ENCODE data around the gene UGT1A6.

UGT1A6 gene

GRCh38 chr2:233768076-233768475, 75.4 kb downstream of the UGT1A6 start:
- H3K27me3 ChIP-seq (ENCODE audit: insufficient read depth, low read length): no peaks in the 10 kb centered on the region
- H3K4me2 ChIP-seq (ENCODE audit: low read length): no peak overlapping the region
- H4K20me1 ChIP-seq (ENCODE audit: insufficient read depth, low read length): no peaks in the 10 kb centered on the region
- H2AFZ ChIP-seq (ENCODE audit: low read length): no peak overlapping the region
- no peak overlapping the region for H3K27ac ChIP-seq (ENCODE audit: low read depth, low read length, poor library complexity, severe bottlenecking)
- H3K4me1 ChIP-seq (ENCODE audit: insufficient read depth, low read length, severe bottlenecking): no peaks in the 10 kb centered on the region
- H3K79me2 ChIP-seq (ENCODE audit: insufficient read depth, low read length): no peaks in the 10 kb centered on the region
- no peaks in the 10 kb centered on the region for H3F3A ChIP-seq (ENCODE audit: insufficient read depth, low read length)
- H3K9me3 ChIP-seq (ENCODE audit: low read length): no peaks in the 10 kb centered on the region
- H3K9me2 ChIP-seq (ENCODE audit: low read depth, low read length): no peaks in the 10 kb centered on the region
- TF ChIP-seq EZH2 (IDR thresholded peaks at IDR 0.05; ENCODE audit: borderline replicate concordance, low read length): no peak
- TF ChIP-seq CTCF (IDR thresholded peaks at IDR 0.05; ENCODE audit: low read length): no peak
- no peak overlapping the region for H3K4me3 ChIP-seq (ENCODE audit: low read depth, low read length, poor library complexity, severe bottlenecking)
- no peak overlapping the region for H3K9ac ChIP-seq (ENCODE audit: low read length)
- no peaks in the 10 kb centered on the region for H3K36me3 ChIP-seq (ENCODE audit: insufficient read depth, low read length)

- H3K27ac ChIP-seq (ENCODE audit: low read depth, low read length, poor library complexity, severe bottlenecking): no peak overlapping the region
- H3K9me3 ChIP-seq (ENCODE audit: low read length): no peaks in the 10 kb centered on the region
- H3K27me3 ChIP-seq (ENCODE audit: insufficient read depth, low read length): no peaks in the 10 kb centered on the region; the same call in 1 of the 2 replicates
- no peaks in the 10 kb centered on the region for H3F3A ChIP-seq (ENCODE audit: insufficient read depth, low read length)
- no peak overlapping the region for H3K4me3 ChIP-seq (ENCODE audit: low read depth, low read length, poor library complexity, severe bottlenecking)
- H3K9ac ChIP-seq (ENCODE audit: low read length): no peak overlapping the region
- no peaks in the 10 kb centered on the region for H3K36me3 ChIP-seq (ENCODE audit: insufficient read depth, low read length)
- no peaks in the 10 kb centered on the region for H4K20me1 ChIP-seq (ENCODE audit: insufficient read depth, low read length)
- no peaks in the 10 kb centered on the region for H3K9me2 ChIP-seq (ENCODE audit: low read depth, low read length)
- no peak overlapping the region for H3K4me2 ChIP-seq (ENCODE audit: low read length)
- H3K79me2 ChIP-seq (ENCODE audit: insufficient read depth, low read length): no peaks in the 10 kb centered on the region
- TF ChIP-seq EZH2 (IDR thresholded peaks at IDR 0.05; ENCODE audit: borderline replicate concordance, low read length) (no peak), CTCF (IDR thresholded peaks at IDR 0.05; ENCODE audit: low read length) (no peak)
- no peaks in the 10 kb centered on the region for H3K4me1 ChIP-seq (ENCODE audit: insufficient read depth, low read length, severe bottlenecking)
- H2AFZ ChIP-seq (ENCODE audit: low read length): no peak overlapping the region
These were observed 76.6 kb downstream of the UGT1A6 start for GRCh38 chr2:233769260-233769659.

GRCh38 chr2:233772153-233772552, 79.5 kb downstream of the UGT1A6 start:
- Histone ChIP-seq H3K4me2 (ENCODE audit: low read length) (no peak overlapping the region), H3K27ac (ENCODE audit: low read depth, low read length, poor library complexity, severe bottlenecking) (no peak overlapping the region), H4K20me1 (ENCODE audit: insufficient read depth, low read length) (no peaks in the 10 kb centered on the region), H2AFZ (ENCODE audit: low read length) (no peak overlapping the region), H3K9me2 (ENCODE audit: low read depth, low read length) (no peaks in the 10 kb centered on the region), H3K9ac (ENCODE audit: low read length) (no peak overlapping the region), H3K79me2 (ENCODE audit: insufficient read depth, low read length) (no peaks in the 10 kb centered on the region), H3F3A (ENCODE audit: insufficient read depth, low read length) (no peaks in the 10 kb centered on the region), H3K27me3 (ENCODE audit: insufficient read depth, low read length) (no peaks in the 10 kb centered on the region; the same call in 1 of the 2 replicates), H3K9me3 (ENCODE audit: low read length) (no peaks in the 10 kb centered on the region), H3K4me1 (ENCODE audit: insufficient read depth, low read length, severe bottlenecking) (no peaks in the 10 kb centered on the region), H3K36me3 (ENCODE audit: insufficient read depth, low read length) (no peaks in the 10 kb centered on the region), H3K4me3 (ENCODE audit: low read depth, low read length, poor library complexity, severe bottlenecking) (no peak overlapping the region)
- TF ChIP-seq EZH2 (IDR thresholded peaks at IDR 0.05; ENCODE audit: borderline replicate concordance, low read length) (no peak), CTCF (IDR thresholded peaks at IDR 0.05; ENCODE audit: low read length) (no peak)
